Activated CD4-positive, alpha-beta T cell treated with anti-CD3 and anti-CD28 coated beads, Interleukin-2, amount 50 U/mL, for 1 hour (primary cell): ENCODE measurements around the gene MYL4.
"Not testable (repeated sequence)": the region's sequence is repeated elsewhere in the genome, so short reads cannot be mapped to it uniquely, and the experiment has no call there.

Source experiments
- DNase-seq: peaks from one replicate; pipeline ENCODE4 v3.0.0-alpha.2; 2020

MYL4 gene

GRCh38 chr17:47208744-47209488 is at the start of gene MYL4:
MYL4 (plus strand) TSS chr17:47209348; CDS start chr17:47209423, 75 bp downstream.
- no peak for DNase-seq

- DNase-seq: no peak
These were observed 47.0 kb upstream of the MYL4 start for GRCh38 chr17:47162013-47162622.

- no peak for DNase-seq
These were observed 44.9 kb upstream of the MYL4 start for GRCh38 chr17:47164263-47164662.

- DNase-seq: no peak
These were observed 44.0 kb upstream of the MYL4 start for GRCh38 chr17:47165137-47165536.

- not testable (repeated sequence) for DNase-seq
These were observed 42.3 kb upstream of the MYL4 start for GRCh38 chr17:47166854-47167253.

- not testable (repeated sequence) for DNase-seq
These were observed 40.3 kb upstream of the MYL4 start for GRCh38 chr17:47168896-47169295.

- DNase-seq: no peak
These were observed 38.4 kb upstream of the MYL4 start for GRCh38 chr17:47170710-47171109.

- DNase-seq: no peak
These were observed 36.2 kb upstream of the MYL4 start for GRCh38 chr17:47172696-47173565.

- DNase-seq: not testable (repeated sequence)
These were observed 34.3 kb upstream of the MYL4 start for GRCh38 chr17:47174823-47175222.

GRCh38 chr17:47176389-47176826 is 32.7 kb upstream of the MYL4 start:
- DNase-seq: no peak

- no peak for DNase-seq
These were observed 31.9 kb upstream of the MYL4 start for GRCh38 chr17:47177261-47177660.

- no peak for DNase-seq
These were observed 30.0 kb upstream of the MYL4 start for GRCh38 chr17:47179141-47179540.

- no peak for DNase-seq
These were observed 28.8 kb upstream of the MYL4 start for GRCh38 chr17:47180337-47180736.

- DNase-seq: not testable (repeated sequence)
These were observed 28.2 kb upstream of the MYL4 start for GRCh38 chr17:47180988-47181387.

GRCh38 chr17:47184681-47185080 is 24.5 kb upstream of the MYL4 start:
- DNase-seq: no peak

GRCh38 chr17:47188271-47188875 is 20.8 kb upstream of the MYL4 start:
- no peak for DNase-seq

GRCh38 chr17:47188876-47189731 is 20.0 kb upstream of the MYL4 start, which contains the start of gene CDC27:
CDC27 (minus strand) TSS chr17:47189295; CDS start chr17:47189172, 123 bp downstream.
- DNase-seq: peak; percentile 100

GRCh38 chr17:47189732-47190237 is 19.4 kb upstream of the MYL4 start:
- no peak for DNase-seq

GRCh38 chr17:47190243-47190642 is 18.9 kb upstream of the MYL4 start:
- DNase-seq: no peak

GRCh38 chr17:47190770-47191169 is 18.4 kb upstream of the MYL4 start:
- DNase-seq: no peak

- DNase-seq: no peak
These were observed 16.6 kb upstream of the MYL4 start for GRCh38 chr17:47192554-47192953.
